H9 (cell line): Measurements from ENCODE around the gene DIPK1C. TPM values are rescaled to one million over a fixed set of nuclear protein-coding genes. Genes with fewer than 3 reads are reported as not detected.

ENCODE experiments used
- DNase-seq: peaks from one replicate; pipeline ENCODE4 v3.0.0-alpha.2; 2017
- H2AFZ ChIP-seq: one replicate; pipeline ENCODE4 v1.6.1; 2013; ENCODE audit warnings: mild to moderate bottlenecking, low read length, control low read depth, moderate library complexity
- H2AK5ac ChIP-seq: 2 replicates; pipeline ENCODE4 v1.6.1; 2013; ENCODE audit warnings: low read length, control low read depth, mixed read lengths; ENCODE audit not compliant: insufficient read length
- H2BK120ac ChIP-seq: one replicate; pipeline ENCODE4 v1.6.1; 2013; ENCODE audit warnings: low read depth, mild to moderate bottlenecking, low read length, control low read depth, inconsistent platforms; ENCODE audit not compliant: poor library complexity, severe bottlenecking
- H2BK12ac ChIP-seq: 2 replicates; pipeline ENCODE4 v1.6.1; 2013; ENCODE audit warnings: low read length, control low read depth, mixed read lengths, low read depth; ENCODE audit not compliant: insufficient read length
- H2BK15ac ChIP-seq: 2 replicates; pipeline ENCODE4 v1.6.1; 2013; ENCODE audit warnings: low read depth, low read length, control low read depth
- H2BK20ac ChIP-seq: one replicate; pipeline ENCODE4 v1.6.1; 2013; ENCODE audit warnings: low read depth, mild to moderate bottlenecking, low read length, control low read depth, inconsistent platforms; ENCODE audit not compliant: poor library complexity, severe bottlenecking
- H2BK5ac ChIP-seq: 2 replicates; pipeline ENCODE4 v1.6.1; 2013; ENCODE audit warnings: low read length, control low read depth, mixed read lengths; ENCODE audit not compliant: insufficient read length
- H3K14ac ChIP-seq: 2 replicates; pipeline ENCODE4 v1.6.1; 2013; ENCODE audit warnings: low read length, control low read depth; ENCODE audit not compliant: insufficient read depth
- H3K18ac ChIP-seq: 2 replicates; pipeline ENCODE4 v1.6.1; 2013; ENCODE audit warnings: low read depth, mild to moderate bottlenecking, mixed read lengths, low read length, control low read depth; ENCODE audit not compliant: insufficient read length
- H3K23ac ChIP-seq: 2 replicates; pipeline ENCODE4 v1.6.1; 2013; ENCODE audit warnings: low read length, control low read depth, mixed read lengths, low read depth; ENCODE audit not compliant: insufficient read length
- H3K23me2 ChIP-seq: 2 replicates; pipeline ENCODE4 v1.6.1; 2013; ENCODE audit warnings: low read depth, mild to moderate bottlenecking, mixed read lengths, low read length, control low read depth; ENCODE audit not compliant: insufficient read length, poor library complexity, severe bottlenecking
- H3K27ac ChIP-seq: 2 replicates; pipeline ENCODE4 v1.5.1; 2013; ENCODE audit warnings: low read length, control low read depth, mixed read lengths, low read depth; ENCODE audit not compliant: insufficient read length
- H3K27me3 ChIP-seq: 2 replicates; pipeline ENCODE4 v1.6.1; 2013; ENCODE audit warnings: low read length, control low read depth, inconsistent platforms; ENCODE audit not compliant: insufficient read depth
- H3K4ac ChIP-seq: 2 replicates; pipeline ENCODE4 v1.6.1; 2013; ENCODE audit warnings: low read depth, mild to moderate bottlenecking, control low read depth, inconsistent platforms, low read length, moderate library complexity
- H3K4me1 ChIP-seq: 2 replicates; pipeline ENCODE4 v1.6.1; 2013; ENCODE audit warnings: low read length, control low read depth, inconsistent platforms; ENCODE audit not compliant: insufficient read depth
- H3K4me2 ChIP-seq: 2 replicates; pipeline ENCODE4 v1.6.1; 2013; ENCODE audit warnings: low read length, control low read depth, mixed read lengths; ENCODE audit not compliant: insufficient read length, insufficient read depth
- H3K56ac ChIP-seq: 2 replicates; pipeline ENCODE4 v1.6.1; 2013; ENCODE audit warnings: low read depth, mild to moderate bottlenecking, mixed read lengths, low read length, control low read depth; ENCODE audit not compliant: insufficient read length
- H3K79me1 ChIP-seq: 2 replicates; pipeline ENCODE4 v1.6.1; 2013; ENCODE audit warnings: low read depth, mild to moderate bottlenecking, moderate library complexity, low read length, control low read depth, inconsistent platforms; ENCODE audit not compliant: insufficient read depth, poor library complexity, severe bottlenecking
- H3K79me2 ChIP-seq: 2 replicates; pipeline ENCODE4 v1.6.1; 2013; ENCODE audit warnings: low read length, control low read depth, inconsistent platforms; ENCODE audit not compliant: insufficient read depth
- H3K9ac ChIP-seq: 2 replicates; pipeline ENCODE4 v1.6.1; 2013; ENCODE audit warnings: low read length, control low read depth, mixed read lengths; ENCODE audit not compliant: insufficient read length; ENCODE audit errors: extremely low read depth
- H3K9me3 ChIP-seq: one replicate; pipeline ENCODE4 v1.6.1; 2013; ENCODE audit warnings: low read depth, low read length, inconsistent platforms; ENCODE audit not compliant: control insufficient read depth
- H3T11ph ChIP-seq: one replicate; pipeline ENCODE4 v1.6.1; 2013; ENCODE audit warnings: mild to moderate bottlenecking, low read length, control low read depth, inconsistent platforms
- H4K20me1 ChIP-seq: one replicate; pipeline ENCODE4 v1.6.1; 2013; ENCODE audit not compliant: control insufficient read depth, insufficient read length, insufficient read depth
- H4K5ac ChIP-seq: 2 replicates; pipeline ENCODE4 v1.6.1; 2013; ENCODE audit warnings: low read depth, mild to moderate bottlenecking, mixed read lengths, low read length, control low read depth; ENCODE audit not compliant: insufficient read length
- H4K8ac ChIP-seq: replicated peaks from 2 replicates; pipeline ENCODE4 v1.6.1; 2013; ENCODE audit warnings: low read length, control low read depth, mixed read lengths, low read depth; ENCODE audit not compliant: insufficient read length
- H4K91ac ChIP-seq: 2 replicates; pipeline ENCODE4 v1.6.1; 2013; ENCODE audit warnings: low read depth, mild to moderate bottlenecking, moderate library complexity, mixed read lengths, low read length, control low read depth; ENCODE audit not compliant: insufficient read length
- H3K27ac Mint-ChIP-seq, 3 experiments: 2 replicates in 2 of 3; 3 replicates in 1 of 3; pipeline ENCODE4 v1.8.0; 2020 to 2021; ENCODE audit warnings: mixed read lengths in 3 of 3, mild to moderate bottlenecking in 1 of 3, moderate library complexity in 1 of 3
- H3K27me3 Mint-ChIP-seq: 2 replicates; pipeline ENCODE4 v1.8.0; 2021; ENCODE audit warnings: low read depth, mild to moderate bottlenecking, moderate library complexity, mixed read lengths
- H3K36me3 Mint-ChIP-seq, 3 experiments: 2 replicates in 2 of 3; 3 replicates in 1 of 3; pipeline ENCODE4 v1.8.0; 2020 to 2021; ENCODE audit warnings: low read depth in 3 of 3, mixed read lengths in 3 of 3; ENCODE audit not compliant: insufficient read depth in 1 of 3
- H3K4me1 Mint-ChIP-seq, 2 experiments: 2 replicates each; pipeline ENCODE4 v1.8.0; 2020; ENCODE audit warnings: mixed read lengths in 2 of 2
- H3K4me3 Mint-ChIP-seq, 2 experiments: 2 replicates in 1 of 2; 3 replicates in 1 of 2; pipeline ENCODE4 v1.8.0; 2020 to 2021; ENCODE audit warnings: mild to moderate bottlenecking in 2 of 2, mixed read lengths in 2 of 2, moderate library complexity in 1 of 2
- H3K9me3 Mint-ChIP-seq, 2 experiments: 2 replicates in 1 of 2; 3 replicates in 1 of 2; pipeline ENCODE4 v1.8.0; 2020; ENCODE audit warnings: mild to moderate bottlenecking in 2 of 2, mixed read lengths in 2 of 2, moderate library complexity in 1 of 2
- WGBS: extraction: QIAGEN DNeasy Blood & Tissue Kit; methylation state at CpG from one replicate; pipeline ENCODE4 v1.1.7; 2013; ENCODE audit warnings: missing lambda C conversion rate, low lambda C conversion rate, mixed read lengths; ENCODE audit not compliant: insufficient read length; ENCODE audit errors: extremely low coverage; 5-methylcytosine and 5-hydroxymethylcytosine counted together
- total RNA-seq: library from RNA; stranded (reverse); gene quantifications from 2 replicates; pipeline ENCODE4 v1.2.1, GENCODE V29; 2021
- TF ChIP-seq, protein P1 (sequence below): fragments of 200-600 bp; sonication (generic); conservative IDR thresholded peaks from 3 replicates; pipeline ENCODE4 v1.8.0; 2021; ENCODE audit warnings: antibody characterized with exemption, mild to moderate bottlenecking

Gene DIPK1C
- total RNA-seq, 1 experiment from 2014 or later, result not detected

DNA sequence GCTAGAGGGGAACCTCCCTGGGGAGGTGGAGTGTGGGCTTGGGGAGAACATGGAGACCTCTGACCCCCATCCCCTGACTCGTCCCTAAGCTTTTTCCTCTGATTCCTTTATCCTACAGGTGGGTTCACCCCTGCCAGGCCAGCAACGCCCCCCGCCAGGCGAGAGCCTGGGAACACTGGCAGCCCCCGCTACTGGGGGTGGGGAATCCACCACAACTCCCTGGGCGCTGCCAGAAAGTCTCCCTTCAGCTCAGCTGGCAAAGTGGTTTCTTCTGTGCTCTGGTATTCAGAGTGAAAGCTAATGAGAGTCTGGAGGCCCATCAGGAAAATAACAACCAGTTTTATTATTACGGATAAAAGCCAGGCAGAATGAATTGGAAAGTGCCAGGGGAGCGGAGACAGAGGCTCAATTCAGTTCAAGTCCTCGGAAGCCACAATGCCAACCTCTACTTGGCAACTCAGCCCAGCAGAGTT lies 2.8 kb downstream of the DIPK1C start:
- no peak overlapping the region for H3K56ac ChIP-seq
- no peak overlapping the region for H4K91ac ChIP-seq
- no peaks in the 10 kb centered on the region for H3K79me1 ChIP-seq
- peaks cover 6% of the 10 kb centered on the region for H3K23me2 ChIP-seq
- H3K27me3 ChIP-seq, result peaks cover 27% of the 10 kb centered on the region; the same call in 1 of the 2 replicates
- no peaks in the 10 kb centered on the region; the same call in 1 of the 2 replicates for H3K4me1 ChIP-seq
- no CpG with 5 or more reads among the region's 9 CpGs for WGBS
- TF ChIP-seq, protein P1, sequence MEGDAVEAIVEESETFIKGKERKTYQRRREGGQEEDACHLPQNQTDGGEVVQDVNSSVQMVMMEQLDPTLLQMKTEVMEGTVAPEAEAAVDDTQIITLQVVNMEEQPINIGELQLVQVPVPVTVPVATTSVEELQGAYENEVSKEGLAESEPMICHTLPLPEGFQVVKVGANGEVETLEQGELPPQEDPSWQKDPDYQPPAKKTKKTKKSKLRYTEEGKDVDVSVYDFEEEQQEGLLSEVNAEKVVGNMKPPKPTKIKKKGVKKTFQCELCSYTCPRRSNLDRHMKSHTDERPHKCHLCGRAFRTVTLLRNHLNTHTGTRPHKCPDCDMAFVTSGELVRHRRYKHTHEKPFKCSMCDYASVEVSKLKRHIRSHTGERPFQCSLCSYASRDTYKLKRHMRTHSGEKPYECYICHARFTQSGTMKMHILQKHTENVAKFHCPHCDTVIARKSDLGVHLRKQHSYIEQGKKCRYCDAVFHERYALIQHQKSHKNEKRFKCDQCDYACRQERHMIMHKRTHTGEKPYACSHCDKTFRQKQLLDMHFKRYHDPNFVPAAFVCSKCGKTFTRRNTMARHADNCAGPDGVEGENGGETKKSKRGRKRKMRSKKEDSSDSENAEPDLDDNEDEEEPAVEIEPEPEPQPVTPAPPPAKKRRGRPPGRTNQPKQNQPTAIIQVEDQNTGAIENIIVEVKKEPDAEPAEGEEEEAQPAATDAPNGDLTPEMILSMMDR, result no peak
- H3K27ac Mint-ChIP-seq, result no peak overlapping the region
- no peak overlapping the region for H2BK15ac ChIP-seq
- DNase-seq, result no peak
- no peak overlapping the region for H2BK120ac ChIP-seq
- H3K4ac ChIP-seq, result no peak overlapping the region
- H2AK5ac ChIP-seq, result no peak overlapping the region
- H4K8ac ChIP-seq, result no peak overlapping the region
- H2BK5ac ChIP-seq, result no peak overlapping the region
- H3K36me3 Mint-ChIP-seq, result no peaks in the 10 kb centered on the region; a peak in 1 of 7 replicates
- H3K4me3 Mint-ChIP-seq, result no peak overlapping the region
- no peak overlapping the region for H3K27ac ChIP-seq
- H2BK20ac ChIP-seq, result no peak overlapping the region
- H3K23ac ChIP-seq, result no peak overlapping the region
- no peaks in the 10 kb centered on the region for H4K20me1 ChIP-seq
- H3K9me3 ChIP-seq, result no peaks in the 10 kb centered on the region
- no peak overlapping the region for H4K5ac ChIP-seq
- H2AFZ ChIP-seq, result no peak overlapping the region
- H3K9ac ChIP-seq, result no peak overlapping the region
- H3K79me2 ChIP-seq, result no peaks in the 10 kb centered on the region
- H3K14ac ChIP-seq, result no peak overlapping the region
- H3K27me3 Mint-ChIP-seq, result peaks cover 61% of the 10 kb centered on the region
- no peak overlapping the region for H3K18ac ChIP-seq
- H3K9me3 Mint-ChIP-seq, result no peaks in the 10 kb centered on the region; a peak in 2 of 5 replicates
- peaks cover 10 to 17% of the 10 kb centered on the region in 2 experiments for H3K4me1 Mint-ChIP-seq
- no peak overlapping the region for H3T11ph ChIP-seq
- no peak overlapping the region for H3K4me2 ChIP-seq
- no peak overlapping the region for H2BK12ac ChIP-seq
